ENCODE results near the gene RFTN2. TPM values are rescaled to one million over a fixed set of nuclear protein-coding genes. Genes with fewer than 3 reads are reported as not detected.

The RFTN2 gene
- total RNA-seq, 1 donor from 2014 or later = 9.9 TPM

- Mint-ChIP-seq H3K4me1 (no peaks in the 10 kb centered on the region), H3K27me3 (ENCODE audit: low read depth) (no peaks in the 10 kb centered on the region), H3K9me3 (peaks cover 10% of the 10 kb centered on the region), H3K4me3 (no peak overlapping the region), H3K36me3 (peaks cover 2% of the 10 kb centered on the region), H3K27ac (no peak overlapping the region)
- TF ChIP-seq, protein P1, sequence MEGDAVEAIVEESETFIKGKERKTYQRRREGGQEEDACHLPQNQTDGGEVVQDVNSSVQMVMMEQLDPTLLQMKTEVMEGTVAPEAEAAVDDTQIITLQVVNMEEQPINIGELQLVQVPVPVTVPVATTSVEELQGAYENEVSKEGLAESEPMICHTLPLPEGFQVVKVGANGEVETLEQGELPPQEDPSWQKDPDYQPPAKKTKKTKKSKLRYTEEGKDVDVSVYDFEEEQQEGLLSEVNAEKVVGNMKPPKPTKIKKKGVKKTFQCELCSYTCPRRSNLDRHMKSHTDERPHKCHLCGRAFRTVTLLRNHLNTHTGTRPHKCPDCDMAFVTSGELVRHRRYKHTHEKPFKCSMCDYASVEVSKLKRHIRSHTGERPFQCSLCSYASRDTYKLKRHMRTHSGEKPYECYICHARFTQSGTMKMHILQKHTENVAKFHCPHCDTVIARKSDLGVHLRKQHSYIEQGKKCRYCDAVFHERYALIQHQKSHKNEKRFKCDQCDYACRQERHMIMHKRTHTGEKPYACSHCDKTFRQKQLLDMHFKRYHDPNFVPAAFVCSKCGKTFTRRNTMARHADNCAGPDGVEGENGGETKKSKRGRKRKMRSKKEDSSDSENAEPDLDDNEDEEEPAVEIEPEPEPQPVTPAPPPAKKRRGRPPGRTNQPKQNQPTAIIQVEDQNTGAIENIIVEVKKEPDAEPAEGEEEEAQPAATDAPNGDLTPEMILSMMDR (IDR thresholded peaks at IDR 0.05; ENCODE audit: unreplicated experiment) = no peak
- no peak for DNase-seq (ENCODE audit: low spot score in 2 of 2, unreplicated experiment in 2 of 2)
Measured at GRCh38 chr2:197620133-197620532, 55.3 kb downstream of the RFTN2 start.

DNA sequence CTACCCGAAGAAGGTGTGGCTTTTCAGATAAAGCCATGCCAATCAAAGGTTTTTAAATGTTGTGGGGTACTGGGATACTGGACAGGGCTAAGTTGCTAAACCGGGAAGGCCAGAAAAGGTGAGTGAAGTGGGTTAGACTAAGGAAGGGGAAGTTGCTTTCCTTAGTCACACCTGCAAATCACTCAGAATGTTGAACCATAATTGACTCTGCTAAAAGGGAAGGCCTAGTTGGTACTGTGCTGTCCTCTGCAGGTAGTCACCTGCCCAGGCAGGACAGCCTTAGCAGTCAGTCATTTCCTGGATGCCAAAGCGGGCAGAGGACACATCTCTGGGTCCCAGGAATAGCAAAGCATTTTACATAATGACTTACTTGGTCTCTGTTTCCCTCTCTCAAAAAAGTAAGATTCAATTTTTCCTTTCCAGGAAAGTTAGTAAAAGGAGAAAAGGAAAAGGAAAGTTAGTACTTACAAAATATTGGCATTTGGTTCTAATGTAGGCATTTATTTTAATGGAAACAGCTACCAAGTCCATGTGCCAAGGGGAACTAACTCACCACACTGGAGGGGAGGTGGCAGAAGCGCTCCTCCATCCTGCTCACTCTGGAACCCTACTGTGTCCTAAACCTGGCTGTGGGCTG lies 60.3 kb downstream of the RFTN2 start:
- Mint-ChIP-seq H3K36me3 (peaks cover 5% of the 10 kb centered on the region), H3K4me3 (no peak overlapping the region), H3K27me3 (ENCODE audit: low read depth) (peaks cover 4% of the 10 kb centered on the region)

GRCh38 chr2:197614532-197614931 lies 60.9 kb downstream of the RFTN2 start:
- no peak overlapping the region for H3K27ac Mint-ChIP-seq
- DNase-seq (ENCODE audit: low spot score in 2 of 2, unreplicated experiment in 2 of 2) = no peak
- H3K4me3 Mint-ChIP-seq = no peak overlapping the region
- peaks cover 3% of the 10 kb centered on the region for H3K4me1 Mint-ChIP-seq
- H3K27me3 Mint-ChIP-seq (ENCODE audit: low read depth) = peaks cover 4% of the 10 kb centered on the region
- TF ChIP-seq, protein P1 (IDR thresholded peaks at IDR 0.05; ENCODE audit: unreplicated experiment) = no peak
- peaks cover 6% of the 10 kb centered on the region for H3K36me3 Mint-ChIP-seq
- peaks cover 3% of the 10 kb centered on the region for H3K9me3 Mint-ChIP-seq

More for the DNA sequence above, 60.3 kb downstream of the RFTN2 start:
- Mint-ChIP-seq H3K4me1 (peaks cover 3% of the 10 kb centered on the region), H3K9me3 (peaks cover 2% of the 10 kb centered on the region), H3K27ac (no peak overlapping the region)
- DNase-seq (ENCODE audit: low spot score in 2 of 2, unreplicated experiment in 2 of 2) = no peak
- TF ChIP-seq, protein P1 (IDR thresholded peaks at IDR 0.05; ENCODE audit: unreplicated experiment) = no peak

DNA sequence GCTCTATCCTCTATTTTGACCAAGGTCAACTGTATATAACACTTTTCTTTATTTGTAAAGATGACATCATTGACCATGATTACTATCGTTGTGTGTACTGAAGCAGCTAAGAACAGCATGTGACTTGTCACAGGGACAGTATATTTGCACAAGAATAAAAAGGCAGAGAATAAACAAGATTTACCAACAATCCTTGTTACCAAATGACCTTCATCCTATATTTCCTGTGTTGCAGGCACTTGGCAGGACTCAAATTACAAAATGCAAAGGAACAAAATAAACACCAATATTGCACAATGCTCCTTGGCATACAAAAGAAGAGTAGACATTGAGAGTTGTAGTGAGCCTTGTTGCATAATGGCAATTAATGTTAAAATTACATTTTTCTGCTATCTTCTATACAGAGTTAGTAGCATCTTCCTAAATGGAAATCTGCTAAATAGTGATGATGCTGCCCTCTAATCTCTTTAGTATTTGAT lies 61.8 kb downstream of the RFTN2 start:
- TF ChIP-seq, protein P1 (IDR thresholded peaks at IDR 0.05; ENCODE audit: unreplicated experiment) = no peak
- no peak for DNase-seq (ENCODE audit: low spot score in 2 of 2, unreplicated experiment in 2 of 2)
- peaks cover 6% of the 10 kb centered on the region for H3K36me3 Mint-ChIP-seq
- no peak overlapping the region for H3K4me3 Mint-ChIP-seq
- no peak overlapping the region for H3K27ac Mint-ChIP-seq
- H3K4me1 Mint-ChIP-seq = peaks cover 3% of the 10 kb centered on the region
- peaks cover 9% of the 10 kb centered on the region for H3K9me3 Mint-ChIP-seq
- H3K27me3 Mint-ChIP-seq (ENCODE audit: low read depth) = peaks cover 4% of the 10 kb centered on the region

DNA sequence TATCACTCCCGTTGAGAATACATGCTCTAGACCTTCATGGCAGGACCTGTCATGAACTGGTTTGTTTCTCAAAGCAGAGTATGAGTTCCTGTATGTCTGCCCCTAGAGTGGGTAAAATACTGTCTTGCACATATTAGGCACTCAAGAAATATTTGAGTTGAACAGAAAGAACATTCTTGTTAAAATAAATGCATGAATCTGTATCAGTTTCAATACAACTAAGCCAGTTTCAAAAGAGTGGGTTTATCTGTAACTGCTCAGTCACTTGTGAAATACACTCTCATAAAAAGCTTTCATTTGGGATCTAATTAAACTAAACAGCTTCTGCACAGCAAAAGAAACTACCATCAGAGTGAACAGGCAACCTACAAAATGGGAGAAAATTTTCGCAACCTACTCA lies 69.2 kb downstream of the RFTN2 start:
- no peak overlapping the region for H3K27ac Mint-ChIP-seq
- H3K4me1 Mint-ChIP-seq = no peaks in the 10 kb centered on the region
- H3K9me3 Mint-ChIP-seq = peaks cover 9% of the 10 kb centered on the region
- TF ChIP-seq, protein P1 (IDR thresholded peaks at IDR 0.05; ENCODE audit: unreplicated experiment) = no peak
- H3K27me3 Mint-ChIP-seq (ENCODE audit: low read depth) = peaks cover 2% of the 10 kb centered on the region
- peaks cover 3% of the 10 kb centered on the region for H3K36me3 Mint-ChIP-seq
- no peak for DNase-seq (ENCODE audit: low spot score in 2 of 2, unreplicated experiment in 2 of 2)
- H3K4me3 Mint-ChIP-seq = no peak overlapping the region
